NCI-H524 treated with DMSO at 0.1 percent for 48 hours (cell line): ENCODE measurements around the gene FNDC3A.
"Not testable (repeated sequence)": the region's sequence is repeated elsewhere in the genome, so short reads cannot be mapped to it uniquely, and the experiment has no call there.

Experiments used
- DNase-seq: peaks from one replicate; lab custom pipeline; 2025; lab: John Stamatoyannopoulos, UW

Gene FNDC3A

DNA sequence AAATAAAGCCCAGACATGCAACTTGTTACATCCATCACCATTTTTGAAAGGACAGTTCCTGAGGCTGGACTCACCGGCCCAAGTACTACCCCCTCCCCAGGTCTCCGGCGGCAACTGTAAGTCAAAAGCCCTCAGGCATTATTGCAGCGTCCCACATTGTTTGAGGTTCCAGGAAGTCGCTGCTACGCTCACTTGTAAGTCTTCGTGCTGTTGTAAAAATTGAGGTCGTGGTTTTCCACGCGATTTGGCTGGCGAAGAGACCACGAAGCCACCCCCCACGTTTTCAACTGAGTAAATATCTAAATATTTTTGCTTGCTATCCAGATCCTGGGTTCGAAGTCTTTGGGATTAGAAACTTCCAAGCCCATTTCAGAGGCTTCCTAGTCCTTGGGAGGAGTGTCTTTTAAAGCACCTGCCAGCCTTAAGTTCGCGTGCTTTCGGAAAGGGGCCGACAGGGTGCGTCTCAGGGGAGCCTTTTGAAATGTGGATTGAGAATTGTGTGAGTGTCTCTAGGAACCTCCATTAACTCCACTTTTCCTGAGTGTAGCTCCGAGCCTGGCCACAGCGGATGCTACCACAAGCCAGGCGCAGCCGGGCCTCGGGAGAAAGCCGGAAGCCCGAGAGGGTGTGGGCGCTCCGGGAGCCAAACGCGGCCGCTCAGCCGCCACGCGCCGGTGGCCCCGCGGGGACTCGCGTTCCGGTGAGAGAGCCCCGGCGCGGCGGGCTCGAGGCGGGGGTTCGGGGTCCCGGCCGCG lies 434 bp upstream of the FNDC3A start:
- no peak for DNase-seq

DNA sequence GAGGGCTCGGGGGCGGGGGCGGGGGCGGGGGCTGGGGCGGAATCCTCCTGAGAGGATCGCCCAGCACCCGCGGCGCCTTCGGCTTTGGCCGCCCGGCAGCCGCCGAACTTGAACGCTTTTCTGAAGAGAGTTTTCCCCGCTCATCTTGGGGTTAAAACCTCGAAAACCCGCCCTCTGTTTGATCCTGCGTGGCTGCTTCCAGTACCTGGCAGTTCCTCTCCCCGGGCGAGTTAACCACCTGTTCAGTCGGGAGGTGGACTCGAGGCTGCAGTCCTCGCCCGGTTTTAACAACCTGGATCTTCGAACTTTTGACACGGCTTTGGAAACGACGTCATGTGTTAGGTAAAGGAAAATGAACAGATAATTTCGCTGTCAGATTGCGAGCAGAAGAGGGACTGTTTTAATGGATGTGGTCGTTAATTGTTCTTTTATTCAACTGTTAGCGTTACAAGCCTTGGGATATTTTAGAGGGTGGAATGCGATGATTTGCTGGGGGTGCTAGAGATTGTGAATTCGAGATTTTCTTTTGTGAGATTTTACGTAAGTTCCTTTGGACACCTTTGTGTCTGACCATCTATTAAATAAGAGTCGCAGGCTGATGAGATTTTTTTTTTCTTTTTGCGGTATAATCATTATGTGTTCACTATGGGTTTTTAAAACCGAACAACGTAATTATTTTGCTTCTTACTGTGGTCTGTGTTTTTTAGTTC lies 1.0 kb downstream of the FNDC3A start:
- DNase-seq: no peak

DNA sequence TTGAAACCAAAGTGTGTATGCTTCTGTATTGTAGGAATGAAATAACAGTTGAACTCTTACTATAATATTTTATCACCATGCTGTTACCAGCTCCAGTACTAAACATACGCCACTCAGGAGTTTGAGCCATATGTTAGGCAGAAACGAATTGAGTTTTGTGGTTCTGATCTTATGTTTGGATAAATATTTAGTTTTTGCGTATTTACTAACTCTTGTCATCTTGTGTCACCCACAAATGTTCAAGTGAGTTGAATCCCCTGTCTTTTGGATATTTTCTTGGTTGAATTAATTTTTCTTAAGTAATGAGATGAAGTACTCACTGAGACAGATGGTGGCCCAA lies 1.5 kb downstream of the FNDC3A start:
- no peak for DNase-seq

DNA sequence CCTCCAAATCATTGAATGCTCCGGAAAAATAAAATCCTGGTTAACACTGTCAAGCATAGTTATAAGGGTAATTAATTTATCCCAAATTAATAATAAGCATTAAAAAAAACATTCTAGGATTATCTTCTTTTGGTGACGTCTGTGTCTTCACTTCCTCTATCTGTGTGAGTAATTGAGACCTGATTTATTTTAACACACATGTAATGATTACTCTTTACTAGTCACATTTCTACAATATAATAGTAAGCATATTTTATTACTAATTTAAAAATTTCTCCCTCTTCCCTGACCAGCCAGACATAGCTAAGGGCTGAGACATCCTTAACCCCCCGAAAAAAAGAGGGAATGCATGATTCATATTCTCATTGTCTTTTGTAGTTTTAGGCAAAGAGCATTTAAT lies 2.3 kb downstream of the FNDC3A start:
- DNase-seq: no peak

DNA sequence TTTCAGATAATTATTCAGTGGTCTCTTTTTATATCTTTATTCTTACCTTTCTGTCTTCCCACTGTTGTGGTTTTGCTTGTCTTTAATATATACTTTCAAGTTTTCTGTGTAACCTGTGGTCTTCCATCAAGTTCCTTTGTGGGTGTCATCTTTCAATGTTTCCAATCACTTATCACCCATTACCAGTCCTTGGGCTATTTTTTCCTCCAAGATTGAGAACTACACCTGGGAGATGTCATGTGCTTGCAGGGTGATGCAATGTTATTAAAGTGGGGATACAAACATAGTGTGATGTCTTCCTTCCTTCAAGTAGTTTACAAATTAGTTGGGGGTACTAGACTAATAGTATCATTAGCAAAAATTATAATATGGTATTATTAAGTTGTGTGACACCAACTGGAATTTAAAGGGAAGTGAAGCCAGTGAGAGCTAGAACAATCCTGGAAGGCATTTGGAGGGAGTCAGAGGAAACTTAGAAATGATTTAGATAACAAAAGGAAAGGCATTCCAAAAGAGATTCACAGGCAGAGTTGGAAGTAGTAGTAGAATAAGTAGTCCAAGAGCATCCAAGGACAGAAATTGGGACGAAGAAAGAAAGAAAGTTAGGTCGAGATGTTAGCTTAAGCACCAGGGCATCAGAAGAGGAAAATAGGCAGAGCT lies 3.4 kb downstream of the FNDC3A start:
- no peak for DNase-seq

DNA sequence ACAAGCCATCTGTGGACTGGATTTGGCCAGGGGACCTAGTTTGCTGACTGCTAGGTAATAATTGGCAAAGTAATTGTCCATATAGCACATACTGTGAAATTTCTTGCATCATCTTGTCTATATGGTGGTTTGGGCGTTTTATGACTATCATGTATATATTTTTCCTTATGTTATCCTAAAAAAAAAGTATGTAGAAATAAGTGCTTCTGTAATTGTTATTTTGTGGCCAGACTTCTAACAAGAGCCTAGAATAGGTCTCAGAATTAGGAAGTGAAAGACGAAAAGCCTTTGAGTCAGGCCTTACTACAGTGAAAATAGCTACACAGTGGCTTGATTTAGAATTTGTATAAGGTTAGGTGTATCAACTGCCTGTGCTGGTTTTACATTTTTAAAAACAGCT lies 4.2 kb downstream of the FNDC3A start:
- no peak for DNase-seq

DNA sequence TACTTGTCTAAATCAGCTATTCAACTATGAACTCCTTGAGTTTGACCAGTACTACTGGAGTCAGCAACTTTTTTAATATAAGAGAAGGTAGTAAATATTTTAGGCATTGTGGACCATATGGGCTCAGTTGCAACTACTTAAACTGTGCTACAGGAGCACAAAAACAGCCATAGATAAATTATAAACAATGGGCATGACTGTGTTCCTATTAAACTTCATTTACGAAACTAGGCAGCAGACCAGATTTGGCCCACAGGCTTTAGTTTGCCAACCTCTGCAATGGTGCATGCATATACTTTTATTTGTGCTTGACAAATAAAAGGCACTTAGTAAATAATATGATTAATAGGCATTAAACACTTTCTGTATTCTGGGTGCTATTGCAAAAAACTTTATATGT lies 7.6 kb downstream of the FNDC3A start:
- DNase-seq: no peak

DNA sequence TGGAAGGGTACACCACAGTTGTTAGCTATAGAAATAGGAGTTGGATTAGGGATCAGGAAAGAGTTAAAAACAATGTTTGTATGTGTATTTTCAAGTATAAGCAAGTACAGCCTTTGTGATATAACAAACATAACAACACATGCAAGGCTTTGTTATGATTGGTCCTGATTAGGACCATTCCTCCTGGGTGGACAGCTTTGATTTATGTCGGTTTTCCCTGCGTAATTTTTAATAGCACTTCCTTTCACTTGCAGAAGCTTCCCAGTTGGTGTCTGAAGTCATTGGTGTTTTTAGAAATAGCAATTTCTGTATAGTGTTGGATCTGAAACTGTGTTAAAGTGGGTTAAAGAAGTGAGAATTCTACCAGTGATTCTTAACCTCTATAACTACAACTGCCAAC lies 10.0 kb downstream of the FNDC3A start:
- DNase-seq: no peak

DNA sequence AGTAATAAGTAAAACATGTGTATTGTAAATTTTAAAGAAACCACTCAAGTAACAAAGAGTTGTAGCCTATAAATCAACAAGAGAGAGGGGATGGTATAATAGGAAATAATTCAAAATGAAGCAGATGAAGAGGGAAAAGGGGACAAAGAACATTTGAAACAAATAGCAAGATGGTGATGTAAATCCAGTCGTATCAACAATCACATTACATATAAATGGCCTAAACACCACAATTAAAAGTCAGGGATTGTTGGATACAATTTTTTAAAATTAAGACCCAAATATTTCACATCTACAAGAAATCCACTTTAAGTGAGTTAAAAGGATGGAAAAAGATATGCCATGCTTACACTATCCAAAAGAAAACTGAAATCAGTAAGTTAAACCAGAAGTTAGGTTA lies 15.2 kb downstream of the FNDC3A start:
- no peak for DNase-seq

DNA sequence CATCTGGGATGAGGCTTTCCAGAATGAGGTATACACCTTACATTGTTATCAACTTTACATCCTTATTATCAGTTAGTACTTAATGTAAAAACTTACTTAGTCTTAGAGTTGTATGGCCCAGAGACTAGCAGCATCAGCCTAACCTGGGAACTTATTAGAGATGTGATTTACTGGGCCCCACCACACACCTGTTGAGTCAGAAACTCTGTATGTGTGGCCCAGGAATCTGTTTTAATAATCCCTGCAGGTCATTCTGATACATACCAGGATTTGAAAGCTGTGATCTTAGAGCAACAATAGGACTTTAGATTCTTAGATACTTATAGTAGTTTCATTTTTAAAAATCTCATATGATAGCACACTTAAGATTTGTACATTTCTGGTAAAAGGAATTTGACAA lies 17.4 kb downstream of the FNDC3A start:
- DNase-seq: no peak

DNA sequence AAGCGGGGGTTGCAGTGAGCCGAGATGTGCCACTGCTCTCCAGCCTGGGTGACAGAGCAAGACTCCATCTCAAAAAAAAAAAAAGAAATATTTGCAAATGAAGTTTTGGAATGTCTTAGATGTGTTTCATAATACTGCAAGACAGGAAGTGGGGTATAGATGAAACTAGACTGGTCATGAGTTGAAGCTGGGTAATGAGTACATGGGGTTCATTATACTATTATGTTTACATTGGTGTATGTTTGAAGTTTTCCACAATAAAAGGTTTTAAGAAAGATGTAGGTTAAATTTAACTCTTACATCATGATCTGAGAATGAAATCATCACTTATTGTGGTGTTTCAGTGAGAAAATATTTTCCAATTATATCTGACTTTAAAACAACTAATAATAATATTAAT lies 19.0 kb downstream of the FNDC3A start:
- DNase-seq: no peak

DNA sequence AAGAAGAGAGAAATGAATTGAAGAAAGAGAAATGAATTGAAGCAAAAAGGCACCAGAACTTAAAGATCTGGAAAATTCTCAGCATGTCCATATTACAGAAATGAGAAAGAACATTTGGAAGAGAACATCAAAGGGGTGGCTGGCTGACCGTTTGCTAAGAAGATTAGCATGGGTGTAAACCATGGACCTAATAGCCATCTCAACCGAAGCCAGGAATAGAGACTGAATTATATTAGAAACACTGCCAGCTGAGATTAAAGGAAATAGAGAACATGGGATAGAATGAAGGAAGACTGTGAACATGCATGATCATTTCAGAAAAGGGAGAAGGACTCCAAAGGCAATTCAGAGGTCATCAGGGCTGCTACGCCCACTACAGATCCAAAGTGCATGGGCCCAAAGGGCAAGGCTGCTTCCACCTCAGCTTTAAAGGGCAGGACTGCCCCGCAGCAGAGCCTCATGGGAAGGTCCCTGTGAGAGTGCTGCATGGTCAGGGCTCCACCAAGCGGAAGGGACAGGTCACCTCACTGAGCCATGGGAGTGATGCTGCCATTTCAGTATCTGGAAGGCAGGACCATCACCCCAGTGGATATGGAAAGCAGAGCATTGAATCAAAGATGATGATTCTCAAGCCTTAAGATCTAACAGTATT lies 23.1 kb downstream of the FNDC3A start:
- DNase-seq: no peak

DNA sequence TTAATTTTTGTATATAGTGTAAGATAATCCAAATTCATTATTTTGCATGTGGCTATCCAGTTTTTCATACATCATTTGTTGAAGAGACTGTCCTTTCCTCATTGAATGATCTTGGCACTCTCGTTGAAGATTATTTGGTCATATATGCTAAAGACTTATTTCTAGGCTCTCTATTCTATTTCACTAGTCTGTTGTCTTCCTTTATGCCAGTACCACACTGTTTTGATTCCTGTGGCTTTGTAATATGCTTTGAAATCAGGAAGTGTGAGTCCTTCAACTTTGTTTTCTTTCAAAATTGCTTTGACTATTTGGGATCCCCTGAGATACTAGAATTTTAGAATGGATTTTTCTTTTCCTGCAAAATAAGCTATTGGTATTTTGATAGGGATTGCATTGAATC lies 24.5 kb downstream of the FNDC3A start:
- no peak for DNase-seq

DNA sequence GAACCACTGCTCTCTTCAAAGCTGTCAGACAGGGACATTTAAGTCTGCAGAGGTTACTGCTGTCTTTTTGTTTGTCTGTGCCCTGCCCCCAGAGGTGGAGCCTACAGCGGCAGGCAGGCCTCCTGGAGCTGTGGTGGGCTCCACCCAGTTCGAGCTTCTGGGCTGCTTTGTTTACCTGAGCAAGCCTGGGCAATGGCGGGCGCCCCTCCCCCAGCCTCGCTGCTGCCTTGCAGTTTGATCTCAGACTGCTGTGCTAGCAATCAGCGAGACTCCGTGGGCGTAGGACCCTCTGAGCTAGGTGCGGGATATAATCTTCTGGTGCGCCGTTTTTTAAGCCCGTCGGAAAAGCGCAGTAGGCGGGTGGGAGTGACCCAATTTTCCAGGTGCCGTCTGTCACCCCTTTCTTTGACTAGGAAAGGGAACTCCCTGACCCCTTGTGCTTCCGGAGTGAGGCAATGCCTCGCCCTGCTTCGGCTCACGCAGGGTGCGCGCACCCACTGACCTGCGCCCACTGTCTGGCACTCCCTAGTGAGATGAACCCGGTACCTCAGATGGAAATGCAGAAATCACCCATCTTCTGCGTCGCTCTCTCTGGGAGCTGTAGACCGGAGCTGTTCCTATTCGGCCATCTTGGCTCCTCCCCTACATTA lies 43.4 kb downstream of the FNDC3A start:
- DNase-seq: not testable (repeated sequence)

DNA sequence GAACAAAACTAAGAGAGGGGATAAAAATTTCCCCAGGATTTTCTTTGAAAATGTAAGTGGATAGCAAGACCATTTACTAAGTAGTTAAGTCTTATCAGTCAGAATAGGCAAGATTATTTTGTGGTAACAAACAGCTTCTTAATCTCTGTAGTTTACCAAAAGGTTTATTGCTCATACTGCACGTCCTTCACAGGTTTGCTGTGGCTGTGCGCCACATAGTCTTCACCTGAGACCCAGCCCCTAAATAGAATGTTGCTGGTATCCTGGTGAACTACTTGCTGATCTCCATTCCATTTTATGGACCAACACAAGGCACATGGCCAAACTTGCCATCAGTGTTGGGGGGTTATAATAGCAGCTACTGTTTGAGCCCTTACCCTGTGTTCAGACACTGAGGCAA lies 44.6 kb downstream of the FNDC3A start:
- DNase-seq: no peak

DNA sequence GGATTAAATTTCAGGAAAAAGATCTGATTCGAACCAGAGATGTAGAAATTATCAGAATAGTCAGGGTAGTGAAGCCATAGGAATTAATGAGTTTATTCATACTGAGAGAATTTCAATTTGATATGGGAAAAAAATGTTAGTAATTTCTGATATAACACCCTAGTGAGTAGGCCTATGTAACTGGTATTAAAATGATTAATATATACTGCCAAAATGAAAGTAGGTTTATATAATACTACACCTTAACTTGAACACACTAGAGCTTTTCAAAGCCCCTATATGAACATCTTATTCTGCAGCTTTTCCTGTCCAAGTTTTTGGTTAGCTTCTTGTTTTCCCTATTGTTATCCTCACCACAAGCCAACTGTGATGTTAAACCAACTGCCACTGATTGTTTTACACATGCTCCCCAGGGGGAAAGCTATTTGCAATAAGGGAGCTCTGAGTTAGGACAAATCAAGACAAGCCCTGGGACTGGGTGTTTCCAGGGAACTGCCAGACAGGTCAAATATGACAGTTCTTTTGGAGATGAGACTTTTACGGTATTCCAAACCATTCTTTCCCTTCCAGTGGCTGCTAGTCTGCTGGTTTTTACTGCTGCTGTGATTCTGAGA lies 45.3 kb downstream of the FNDC3A start:
- DNase-seq: no peak

DNA sequence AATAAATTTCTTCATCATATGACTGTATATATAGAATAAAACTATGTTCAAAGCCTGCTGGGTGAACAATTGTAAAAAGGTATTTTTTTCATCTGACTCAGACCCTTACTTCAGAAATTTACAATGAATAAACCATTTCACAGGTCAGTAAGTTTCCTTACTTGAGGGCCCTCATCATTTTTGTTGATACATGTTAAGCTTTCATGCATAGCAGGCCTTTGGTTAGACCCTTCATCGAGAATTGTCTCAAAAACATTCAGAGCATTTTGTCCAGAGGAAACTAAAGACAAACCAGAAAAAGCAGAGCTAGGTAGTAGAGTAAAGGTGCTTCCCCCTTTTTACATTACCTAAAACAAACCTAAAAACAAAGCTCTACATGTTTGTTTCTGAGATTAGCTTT lies 46.2 kb downstream of the FNDC3A start:
- no peak for DNase-seq

DNA sequence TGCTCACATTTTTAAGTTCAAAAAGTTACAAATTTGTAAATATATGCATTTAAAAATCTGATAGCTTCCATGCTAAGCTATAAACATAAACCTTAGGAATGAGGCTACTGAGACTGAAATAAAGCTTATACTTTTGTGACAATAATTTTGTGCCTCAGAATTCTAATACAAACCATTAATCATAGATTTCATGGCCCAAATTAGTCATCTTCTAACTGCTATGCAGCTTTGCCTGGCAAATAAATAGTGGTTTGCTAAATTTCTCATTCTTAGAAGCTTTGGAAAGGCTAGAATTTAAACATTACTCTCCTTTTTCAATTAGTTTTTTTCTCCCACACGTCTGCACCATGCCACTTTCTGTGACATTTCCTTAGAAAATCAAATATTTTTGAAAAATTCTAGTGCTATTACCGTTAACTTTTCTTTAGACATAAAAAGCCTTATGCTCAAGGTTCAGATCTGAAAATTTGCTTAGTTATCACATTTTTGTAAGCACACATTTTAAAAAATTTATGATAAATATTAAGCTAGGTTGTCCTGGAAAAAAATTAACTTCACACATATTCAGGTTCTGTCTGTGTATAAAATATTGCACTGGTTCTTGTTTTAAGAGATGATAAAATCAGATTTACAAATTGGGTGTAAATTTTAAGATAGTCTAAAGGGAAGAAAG lies 46.9 kb downstream of the FNDC3A start:
- DNase-seq: no peak

DNA sequence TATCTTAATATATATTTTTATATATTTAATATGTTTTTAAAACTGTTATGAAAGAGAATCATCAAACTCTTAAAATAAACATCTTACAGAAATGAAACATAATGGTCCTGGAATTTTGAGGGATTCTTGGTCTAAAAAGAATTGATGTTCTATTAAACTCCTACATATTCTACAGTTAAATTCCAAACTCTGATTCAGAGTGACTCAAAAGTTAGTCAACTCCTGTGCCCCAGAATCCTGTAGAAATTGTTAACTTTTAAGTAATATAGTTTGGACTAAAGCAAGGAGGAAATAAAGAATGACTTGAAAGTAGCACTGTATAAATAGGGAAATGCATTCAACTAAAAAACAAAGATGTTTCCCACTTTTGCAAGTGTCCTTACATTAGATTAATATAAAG lies 47.7 kb downstream of the FNDC3A start:
- no peak for DNase-seq

DNA sequence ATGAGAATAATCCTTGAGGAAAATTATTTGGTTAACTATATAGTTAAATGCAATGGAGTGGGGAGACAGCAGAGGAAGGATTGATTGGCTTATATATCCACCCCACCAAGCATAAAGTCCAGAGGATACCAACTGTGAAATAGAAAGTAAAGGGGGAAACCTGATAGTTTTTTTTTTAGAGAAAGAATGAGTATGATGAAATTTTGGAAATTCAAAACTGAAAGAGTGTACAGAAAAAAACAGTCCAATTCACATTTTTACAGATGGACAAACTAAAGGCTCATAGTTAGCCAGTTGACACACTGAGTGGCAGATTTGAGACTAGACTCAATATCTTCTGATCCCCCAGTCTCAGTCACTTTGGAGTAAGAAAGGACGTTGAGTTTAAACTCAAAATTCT lies 51.1 kb downstream of the FNDC3A start:
- DNase-seq: no peak

DNA sequence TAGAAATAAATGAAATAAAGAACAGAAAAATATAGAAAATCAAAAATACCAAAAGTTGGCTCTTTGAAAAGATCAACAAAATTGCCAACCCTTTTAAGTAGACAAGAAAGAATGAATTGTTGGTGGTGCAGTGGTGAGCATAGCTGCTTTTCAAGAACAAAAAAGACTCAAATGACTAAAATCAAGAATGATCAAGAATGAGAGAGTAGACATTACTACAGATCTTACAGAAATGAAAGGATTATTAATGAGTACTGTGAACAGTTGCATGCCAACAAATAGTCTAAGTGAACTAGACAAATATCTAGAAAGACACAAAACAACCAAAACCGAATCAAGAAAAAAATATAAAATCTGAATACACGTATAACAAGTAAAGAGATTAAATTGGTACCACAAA lies 53.9 kb downstream of the FNDC3A start:
- DNase-seq: no peak
